A673 (cell line): ENCODE data around the gene SMAD1. TPM values are rescaled to one million over a fixed set of nuclear protein-coding genes. Genes with fewer than 3 reads are reported as not detected.

Experiments
- BruUV-seq: library from RNA; stranded (reverse); fragments of 400-500 nt; replicated peaks from 2 replicates; lab custom pipeline; 2021; lab: Mats Ljungman, UMichigan
- CTCF ChIA-PET: fragments of 300-600 bp; sonication (Branson Sonifier 250); formaldehyde crosslinking; loops from one replicate; lab custom pipeline; 2022; ENCODE audit warnings: antibody characterized with exemption; lab: Charles Lee
- POLR2A ChIA-PET: fragments of 300-600 bp; sonication (Branson Sonifier 250); formaldehyde crosslinking; loops from one replicate; lab custom pipeline; 2022; ENCODE audit warnings: antibody characterized with exemption; ENCODE audit not compliant: low non-redundant PET; lab: Charles Lee
- DNase-seq: peaks from one replicate; pipeline ENCODE4 v3.0.0-alpha.2; 2015; ENCODE audit warnings: low spot score
- H3K27ac ChIP-seq: fragments of 200-600 bp; sonication (generic); 2 replicates; pipeline ENCODE4 v1.5.1; 2016; ENCODE audit warnings: mixed run types, low read depth, mild to moderate bottlenecking, mixed read lengths, antibody characterized with exemption, low read length; ENCODE audit not compliant: poor library complexity, severe bottlenecking
- H3K27me3 ChIP-seq: fragments of 200-600 bp; sonication (generic); replicated peaks from 2 replicates; pipeline ENCODE4 v1.6.1; 2017; ENCODE audit warnings: mixed run types, low read depth, mild to moderate bottlenecking, mixed read lengths, antibody characterized with exemption, low read length; ENCODE audit not compliant: insufficient read depth, poor library complexity
- H3K36me3 ChIP-seq: fragments of 200-600 bp; sonication (generic); 2 replicates; pipeline ENCODE4 v1.6.1; 2016; ENCODE audit warnings: mixed run types, mild to moderate bottlenecking, mixed read lengths, antibody characterized with exemption, low read length; ENCODE audit not compliant: insufficient read depth, poor library complexity, severe bottlenecking
- H3K4me1 ChIP-seq: fragments of 200-600 bp; sonication (generic); 2 replicates; pipeline ENCODE4 v1.6.1; 2017; ENCODE audit warnings: mixed run types, mild to moderate bottlenecking, mixed read lengths, antibody characterized with exemption, low read length; ENCODE audit not compliant: insufficient read depth, poor library complexity, severe bottlenecking
- H3K4me3 ChIP-seq: fragments of 200-600 bp; sonication (generic); 2 replicates; pipeline ENCODE4 v1.5.1; 2016; ENCODE audit warnings: low read depth, mixed run types, mild to moderate bottlenecking, mixed read lengths, low read length; ENCODE audit not compliant: poor library complexity, severe bottlenecking
- H3K9me3 ChIP-seq: fragments of 200-600 bp; sonication (generic); 2 replicates; pipeline ENCODE4 v1.6.1; 2016; ENCODE audit warnings: mixed run types, low read depth, mild to moderate bottlenecking, mixed read lengths, antibody characterized with exemption, low read length; ENCODE audit not compliant: poor library complexity, severe bottlenecking
- CTCF ChIP-seq: fragments of 300-800, 200-600 bp; sonication (generic); conservative IDR thresholded peaks from 2 replicates; pipeline ENCODE4 v1.5.1; 2017; ENCODE audit warnings: low read depth, mild to moderate bottlenecking, antibody characterized with exemption, low read length, moderate library complexity, mixed read lengths
- EZH2 ChIP-seq: fragments of 200-600 bp; sonication (generic); IDR thresholded peaks from 2 replicates; pipeline ENCODE4 v1.6.1; 2017; ENCODE audit warnings: borderline replicate concordance, low read depth, mild to moderate bottlenecking, mixed read lengths, antibody characterized with exemption, low read length; ENCODE audit not compliant: poor library complexity, severe bottlenecking
- intact Hi-C: fragments of 100-400 bp; cut with micrococcal nuclease; formaldehyde crosslinking; loops from one replicate; pipeline ENCODE4 v1.10.0; 2022; ENCODE audit not compliant: unreplicated experiment
- total RNA-seq: library from RNA; stranded (reverse); gene quantifications from 2 replicates; pipeline ENCODE4 v1.2.3, GENCODE V29; 2021

SMAD1 gene
- total RNA-seq, 1 experiment from 2014 or later, result 33.7 TPM

DNA sequence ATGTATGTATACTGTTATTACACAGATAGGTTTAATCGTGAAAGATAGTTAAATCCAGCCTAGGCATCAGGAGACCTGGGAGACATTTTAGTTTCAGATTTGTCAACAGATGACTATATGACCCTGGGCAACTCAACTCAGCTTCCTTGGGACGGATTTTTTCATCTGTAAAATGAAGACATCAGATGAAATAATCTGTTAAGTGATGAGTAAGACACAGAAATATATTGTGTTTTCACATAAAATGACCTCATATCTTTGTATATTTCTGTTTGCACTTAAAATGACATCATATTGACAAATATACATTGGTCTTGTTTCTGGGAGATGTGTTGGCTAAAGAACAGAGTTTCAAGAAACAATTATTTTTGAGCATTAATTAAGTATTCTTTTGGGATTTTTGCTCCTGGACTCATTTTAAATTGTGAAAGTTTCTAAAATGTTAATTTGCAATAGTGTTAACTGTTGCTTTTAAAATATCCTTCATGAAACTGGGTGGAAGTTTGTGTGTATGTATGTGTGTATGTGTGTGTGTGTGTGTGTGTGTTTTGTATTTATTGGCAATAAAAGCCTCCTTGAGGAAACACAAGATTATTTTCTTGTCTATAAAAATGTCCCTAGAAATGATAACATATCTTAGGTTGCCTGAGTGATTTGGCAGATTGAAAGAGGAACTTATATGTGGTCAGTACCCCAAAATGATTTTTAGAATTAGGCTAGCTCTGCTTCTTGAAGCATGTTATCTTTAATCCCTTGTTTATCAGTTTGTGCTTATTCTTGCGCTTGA is 108.5 kb downstream of the SMAD1 start:
- no peak for DNase-seq
- CTCF ChIA-PET, result interaction anchor here (0.6 kb wide), 1 partner anchor 14 kb away, joined by 7 read pairs; no protein-coding TSS in a partner anchor
- BruUV-seq, result no TSS peak
- H3K36me3 ChIP-seq, result no peaks in the 10 kb centered on the region
- H3K4me1 ChIP-seq, result no peaks in the 10 kb centered on the region
- H3K27me3 ChIP-seq, result no peaks in the 10 kb centered on the region
- no peaks in the 10 kb centered on the region for H3K9me3 ChIP-seq
- H3K4me3 ChIP-seq, result no peak overlapping the region
- TF ChIP-seq CTCF, result no peak
- TF ChIP-seq EZH2, result no peak
- no peak overlapping the region for H3K27ac ChIP-seq
- POLR2A ChIA-PET, result no interaction called here
- intact Hi-C loops, result no loop called here

DNA sequence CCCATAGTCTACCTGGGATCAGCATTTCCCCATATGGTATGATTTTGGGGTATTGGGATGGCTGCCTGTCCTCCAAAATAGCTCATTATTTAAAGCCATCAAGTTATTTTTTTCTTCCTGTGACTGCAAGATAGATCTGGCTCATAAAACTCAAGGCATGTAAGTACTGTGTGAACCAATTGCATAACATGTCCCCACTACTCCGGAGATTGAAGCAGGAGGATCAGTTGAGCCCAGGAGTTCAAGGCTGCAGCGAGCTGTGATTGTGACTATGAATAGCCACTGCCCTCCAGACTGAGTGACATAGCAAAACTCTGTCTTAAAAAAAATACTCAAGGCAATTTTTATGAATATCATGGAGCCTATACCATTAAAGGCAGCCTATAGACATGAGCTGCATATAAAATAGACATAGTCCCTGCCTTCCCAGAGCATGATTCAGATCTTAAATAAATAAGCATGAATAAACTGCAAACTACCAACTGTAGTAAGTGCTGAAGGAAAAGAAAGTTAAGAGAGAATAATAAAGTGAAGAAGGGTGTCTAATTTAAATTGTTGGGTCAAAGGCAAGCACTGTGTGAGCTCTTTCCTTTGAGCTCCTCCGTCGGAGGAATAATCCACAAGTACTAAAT is 120.6 kb downstream of the SMAD1 start:
- intact Hi-C loops, result no loop called here
- POLR2A ChIA-PET, result no interaction called here

GRCh38 chr4:145605941-145606340 is 124.3 kb downstream of the SMAD1 start:
- POLR2A ChIA-PET, result no interaction called here
- no peak for DNase-seq
- no peaks in the 10 kb centered on the region for H3K9me3 ChIP-seq
- H3K27me3 ChIP-seq, result no peaks in the 10 kb centered on the region
- no peaks in the 10 kb centered on the region for H3K4me1 ChIP-seq
- no TSS peak for BruUV-seq
- intact Hi-C loops, result no loop called here
- TF ChIP-seq CTCF (no peak), EZH2 (no peak)
- CTCF ChIA-PET, result no interaction called here
- H3K27ac ChIP-seq, result no peak overlapping the region
- H3K4me3 ChIP-seq, result no peak overlapping the region
- no peaks in the 10 kb centered on the region for H3K36me3 ChIP-seq

More for the DNA sequence above, 120.6 kb downstream of the SMAD1 start:
- TF ChIP-seq CTCF, result no peak
- TF ChIP-seq EZH2, result no peak
- BruUV-seq, result no TSS peak
- Histone ChIP-seq H3K27ac (no peak overlapping the region), H3K36me3 (no peaks in the 10 kb centered on the region), H3K9me3 (no peaks in the 10 kb centered on the region), H3K27me3 (no peaks in the 10 kb centered on the region), H3K4me1 (no peaks in the 10 kb centered on the region), H3K4me3 (no peak overlapping the region)
- DNase-seq, result no peak
- CTCF ChIA-PET, result no interaction called here

Other genes starting within 250 kb of the SMAD1 start
- 5.5 and 6.8 TPM in 2 replicates for gene MMAA, start 137.5 kb downstream of the SMAD1 start, total RNA-seq
- gene C4orf51, start 198.3 kb downstream of the SMAD1 start, total RNA-seq, result not detected in 2 replicates